ENCODE data around the gene TMEM178B.

Gene TMEM178B

DNA sequence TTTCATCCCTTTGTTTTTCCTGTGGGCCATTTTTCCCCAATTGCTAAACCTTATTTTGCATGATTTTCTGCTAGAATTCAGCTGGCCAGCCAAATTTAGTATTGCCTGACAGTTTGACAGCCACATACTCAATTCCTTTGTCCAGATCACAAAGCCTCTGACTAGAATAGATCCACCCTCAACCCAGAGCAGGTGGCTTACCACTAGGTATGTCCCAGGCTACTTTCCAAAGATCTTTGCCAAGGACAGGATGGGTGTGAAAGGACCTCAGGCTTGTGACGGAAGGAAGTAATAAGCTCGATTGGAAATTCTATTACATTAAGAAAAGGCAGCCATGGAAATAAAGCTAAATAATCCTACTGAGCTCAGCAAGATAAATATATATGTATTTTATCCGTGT, 426.7 kb downstream of the TMEM178B start:
- no peak overlapping the region for H2BK15ac ChIP-seq (ENCODE audit: low read length)
- H3K4ac ChIP-seq (ENCODE audit: low read length) = no peak overlapping the region
- H4K91ac ChIP-seq (ENCODE audit: low read depth, low read length, poor library complexity) = no peak overlapping the region
- no peak overlapping the region for H2BK12ac ChIP-seq (ENCODE audit: low read length)
- H2AK5ac ChIP-seq (ENCODE audit: low read depth, low read length) = no peak overlapping the region
- no peak overlapping the region for H3K9ac ChIP-seq (ENCODE audit: low read depth, low read length, poor library complexity)
- no peak overlapping the region for H2BK120ac ChIP-seq (ENCODE audit: low read depth, low read length)
- WGBS, 2 donors (ENCODE audit: extremely low coverage in 2 of 2, insufficient read length in 2 of 2, insufficient replicate concordance in 1 of 2) = no CpG with 5 or more reads among the region's 3 CpGs
- H3K14ac ChIP-seq (ENCODE audit: low read length) = no peak overlapping the region
- H3K4me3 ChIP-seq (ENCODE audit: low read length in 2 of 2) = no peak overlapping the region
- peaks cover 0 to 5% (median 0%) of the 10 kb centered on the region in 3 experiments for H3K27me3 ChIP-seq (ENCODE audit: control insufficient read depth in 3 of 3, insufficient read depth in 3 of 3, low read depth in 1 of 3, low read length in 3 of 3)
- H3K23ac ChIP-seq (ENCODE audit: low read depth, low read length, poor library complexity) = no peak overlapping the region
- no peak overlapping the region for H3K4me2 ChIP-seq (ENCODE audit: insufficient read depth, low read length, poor library complexity, severe bottlenecking)
- H3K4me1 ChIP-seq (ENCODE audit: control insufficient read depth in 2 of 2, insufficient read depth in 1 of 2, low read depth in 1 of 2, low read length in 2 of 2) = peaks cover 0 to 7% of the 10 kb centered on the region in 2 donors
- no peaks in the 10 kb centered on the region for H3K9me3 ChIP-seq (replicated peaks in 1 of 2; ENCODE audit: control insufficient read depth in 2 of 2, insufficient read depth in 1 of 2, low read depth in 1 of 2, low read length in 2 of 2)
- no peak for DNase-seq (ENCODE audit: low spot score)
- H2AFZ ChIP-seq (ENCODE audit: low read length) = no peak overlapping the region
- H3K18ac ChIP-seq (ENCODE audit: low read length) = no peak overlapping the region
- no peak overlapping the region for H3K27ac ChIP-seq (replicated peaks; ENCODE audit: low read length)
- H3K79me1 ChIP-seq (ENCODE audit: low read depth, low read length) = no peaks in the 10 kb centered on the region
- H4K8ac ChIP-seq (ENCODE audit: low read depth, low read length) = no peak overlapping the region
- H2BK5ac ChIP-seq (ENCODE audit: low read length) = no peak overlapping the region
- no peaks in the 10 kb centered on the region for H3K36me3 ChIP-seq (replicated peaks in 1 of 2; ENCODE audit: control insufficient read depth in 2 of 2, insufficient read depth in 2 of 2, low read length in 2 of 2)

DNA sequence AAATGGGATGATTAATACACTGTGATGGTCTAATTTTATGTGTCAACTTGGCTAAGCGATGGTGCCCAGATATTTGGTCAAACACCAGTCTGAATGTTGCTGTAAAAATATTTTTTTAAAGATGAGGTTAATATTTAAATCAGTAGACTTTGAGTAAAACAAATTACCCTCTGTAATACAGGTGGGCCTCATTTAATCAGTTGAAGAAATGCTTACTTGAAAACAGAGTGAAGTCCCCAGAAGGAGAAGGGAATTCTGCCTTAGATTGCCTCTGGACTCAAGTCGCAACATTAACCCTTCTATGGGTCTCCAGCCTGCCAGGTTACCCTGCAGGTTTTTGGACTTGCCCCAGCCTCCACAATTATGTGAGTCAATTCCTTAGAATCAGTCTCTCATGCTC, 427.6 kb downstream of the TMEM178B start:
- Histone ChIP-seq H4K8ac (ENCODE audit: low read depth, low read length) (no peak overlapping the region), H3K4ac (ENCODE audit: low read length) (no peak overlapping the region), H3K27ac (replicated peaks; ENCODE audit: low read length) (no peak overlapping the region), H2BK120ac (ENCODE audit: low read depth, low read length) (no peak overlapping the region), H3K4me3 (ENCODE audit: low read length in 2 of 2) (no peak overlapping the region), H3K36me3 (replicated peaks in 1 of 2; ENCODE audit: control insufficient read depth in 2 of 2, insufficient read depth in 2 of 2, low read length in 2 of 2) (no peaks in the 10 kb centered on the region), H3K79me1 (ENCODE audit: low read depth, low read length) (no peaks in the 10 kb centered on the region), H2BK12ac (ENCODE audit: low read length) (no peak overlapping the region), H3K27me3 (ENCODE audit: control insufficient read depth in 3 of 3, insufficient read depth in 3 of 3, low read depth in 1 of 3, low read length in 3 of 3) (peaks cover 0 to 5% (median 0%) of the 10 kb centered on the region in 3 experiments), H3K23ac (ENCODE audit: low read depth, low read length, poor library complexity) (no peak overlapping the region), H2BK5ac (ENCODE audit: low read length) (no peak overlapping the region), H3K4me2 (ENCODE audit: insufficient read depth, low read length, poor library complexity, severe bottlenecking) (no peak overlapping the region), H3K18ac (ENCODE audit: low read length) (no peak overlapping the region), H3K4me1 (ENCODE audit: control insufficient read depth in 2 of 2, insufficient read depth in 1 of 2, low read depth in 1 of 2, low read length in 2 of 2) (peaks cover 0 to 7% of the 10 kb centered on the region in 2 donors), H2AK5ac (ENCODE audit: low read depth, low read length) (no peak overlapping the region), H2BK15ac (ENCODE audit: low read length) (no peak overlapping the region), H3K14ac (ENCODE audit: low read length) (no peak overlapping the region), H4K91ac (ENCODE audit: low read depth, low read length, poor library complexity) (no peak overlapping the region), H3K9me3 (replicated peaks in 1 of 2; ENCODE audit: control insufficient read depth in 2 of 2, insufficient read depth in 1 of 2, low read depth in 1 of 2, low read length in 2 of 2) (peaks cover 0 to 2% of the 10 kb centered on the region in 2 donors), H2AFZ (ENCODE audit: low read length) (no peak overlapping the region), H3K9ac (ENCODE audit: low read depth, low read length, poor library complexity) (no peak overlapping the region)
- no peak for DNase-seq (ENCODE audit: low spot score)
- no CpG with 5 or more reads among the region's 2 CpGs for WGBS, 2 donors (ENCODE audit: extremely low coverage in 2 of 2, insufficient read length in 2 of 2, insufficient replicate concordance in 1 of 2)

DNA sequence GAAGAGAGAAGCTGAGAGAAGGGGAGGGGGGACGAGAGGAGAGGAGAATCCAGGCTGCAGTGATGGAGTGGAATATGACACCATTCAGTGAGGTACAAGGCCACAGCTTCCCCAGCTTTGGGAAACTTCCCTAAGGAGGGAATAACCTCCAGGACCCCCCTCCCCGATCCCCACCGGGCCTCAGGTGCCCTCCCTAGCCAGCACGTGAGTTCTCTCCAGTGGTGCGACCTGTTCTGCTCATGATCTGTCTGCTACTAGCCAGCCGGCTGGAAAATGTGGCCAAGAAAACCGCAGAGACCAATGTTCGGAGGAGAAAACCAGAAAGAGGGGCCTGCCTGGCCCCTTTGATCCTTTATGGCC, 437.4 kb downstream of the TMEM178B start:
- no peak overlapping the region for H4K8ac ChIP-seq (ENCODE audit: low read depth, low read length)
- peaks cover 0 to 15% (median 10%) of the 10 kb centered on the region in 3 experiments for H3K27me3 ChIP-seq (ENCODE audit: control insufficient read depth in 3 of 3, insufficient read depth in 3 of 3, low read depth in 1 of 3, low read length in 3 of 3)
- no peak overlapping the region for H2BK120ac ChIP-seq (ENCODE audit: low read depth, low read length)
- H3K9ac ChIP-seq (ENCODE audit: low read depth, low read length, poor library complexity) = peak overlapping the region; percentile 54
- H3K36me3 ChIP-seq (replicated peaks in 1 of 2; ENCODE audit: control insufficient read depth in 2 of 2, insufficient read depth in 2 of 2, low read length in 2 of 2) = no peaks in the 10 kb centered on the region
- peak overlapping the region; percentile 31 for H2AK5ac ChIP-seq (ENCODE audit: low read depth, low read length)
- H3K4ac ChIP-seq (ENCODE audit: low read length) = no peak overlapping the region
- H3K9me3 ChIP-seq (replicated peaks in 1 of 2; ENCODE audit: control insufficient read depth in 2 of 2, insufficient read depth in 1 of 2, low read depth in 1 of 2, low read length in 2 of 2) = no peaks in the 10 kb centered on the region
- peaks cover 0 to 6% of the 10 kb centered on the region in 2 donors for H3K4me1 ChIP-seq (ENCODE audit: control insufficient read depth in 2 of 2, insufficient read depth in 1 of 2, low read depth in 1 of 2, low read length in 2 of 2)
- H3K27ac ChIP-seq (replicated peaks; ENCODE audit: low read length) = no peak overlapping the region
- no peak overlapping the region for H2BK12ac ChIP-seq (ENCODE audit: low read length)
- H2BK5ac ChIP-seq (ENCODE audit: low read length) = peak overlapping the region; percentile 16
- DNase-seq (ENCODE audit: low spot score) = no peak
- peak overlapping the region; percentile 68 for H3K18ac ChIP-seq (ENCODE audit: low read length)
- no peak overlapping the region for H3K23ac ChIP-seq (ENCODE audit: low read depth, low read length, poor library complexity)
- peak overlapping the region; percentile 50 for H2AFZ ChIP-seq (ENCODE audit: low read length)
- H3K14ac ChIP-seq (ENCODE audit: low read length) = no peak overlapping the region
- no peaks in the 10 kb centered on the region for H3K79me1 ChIP-seq (ENCODE audit: low read depth, low read length)
- H4K91ac ChIP-seq (ENCODE audit: low read depth, low read length, poor library complexity) = no peak overlapping the region
- no CpG with 5 or more reads among the region's 8 CpGs for WGBS, 2 donors (ENCODE audit: extremely low coverage in 2 of 2, insufficient read length in 2 of 2, insufficient replicate concordance in 1 of 2)
- peak overlapping the region; percentile 60 for H3K4me2 ChIP-seq (ENCODE audit: insufficient read depth, low read length, poor library complexity, severe bottlenecking)
- H3K4me3 ChIP-seq (ENCODE audit: low read length in 2 of 2) = no peak overlapping the region
- peak overlapping the region; percentile 82 for H2BK15ac ChIP-seq (ENCODE audit: low read length)

DNA sequence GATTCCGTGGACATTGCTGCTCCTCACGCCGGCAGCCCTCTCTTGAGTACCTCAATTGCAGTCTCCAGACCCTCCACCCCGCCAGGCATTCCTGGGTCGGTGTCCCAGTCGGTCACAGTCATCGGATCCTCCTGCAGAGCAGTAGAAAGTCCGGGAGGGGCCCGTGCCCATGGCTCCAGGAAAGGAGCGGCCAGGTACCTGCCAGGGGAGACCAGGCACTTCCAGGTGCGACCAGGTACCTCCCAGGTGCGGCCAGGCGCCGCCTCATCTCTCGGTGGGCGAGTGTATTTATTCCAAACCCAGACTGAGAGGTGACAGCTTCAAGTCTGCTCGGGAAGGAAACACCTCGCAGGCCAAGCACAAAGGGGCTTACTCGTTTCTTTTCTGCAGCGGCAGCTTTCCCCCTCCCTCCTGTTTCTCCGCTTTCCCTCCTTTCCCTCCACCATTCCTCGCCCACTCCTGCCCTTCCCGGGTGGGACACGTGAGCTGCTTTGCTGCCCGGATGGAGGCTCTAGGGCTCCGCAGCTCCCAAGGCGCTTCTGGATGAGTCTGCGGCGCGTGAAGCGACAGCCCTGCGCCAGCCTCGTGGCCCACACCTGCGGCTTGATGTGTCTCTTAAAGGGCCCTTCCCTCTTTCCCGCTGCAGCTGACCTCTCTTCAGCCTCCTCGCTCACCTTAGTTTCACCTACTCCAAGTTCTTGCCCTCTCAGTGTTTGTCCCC, 438.0 kb downstream of the TMEM178B start:
- Histone ChIP-seq H3K4me1 (ENCODE audit: control insufficient read depth in 2 of 2, insufficient read depth in 1 of 2, low read depth in 1 of 2, low read length in 2 of 2) (peaks cover 0 to 6% of the 10 kb centered on the region in 2 donors), H3K27ac (replicated peaks; ENCODE audit: low read length) (no peak overlapping the region), H3K18ac (ENCODE audit: low read length) (peak overlapping the region; percentile 68), H3K27me3 (ENCODE audit: control insufficient read depth in 3 of 3, insufficient read depth in 3 of 3, low read depth in 1 of 3, low read length in 3 of 3) (peaks cover 0 to 15% (median 10%) of the 10 kb centered on the region in 3 experiments), H3K4ac (ENCODE audit: low read length) (no peak overlapping the region), H2BK12ac (ENCODE audit: low read length) (no peak overlapping the region), H2BK15ac (ENCODE audit: low read length) (peak overlapping the region; percentile 82), H4K91ac (ENCODE audit: low read depth, low read length, poor library complexity) (peak overlapping the region; percentile 1), H3K79me1 (ENCODE audit: low read depth, low read length) (no peaks in the 10 kb centered on the region), H4K8ac (ENCODE audit: low read depth, low read length) (no peak overlapping the region), H3K14ac (ENCODE audit: low read length) (no peak overlapping the region), H3K9me3 (replicated peaks in 1 of 2; ENCODE audit: control insufficient read depth in 2 of 2, insufficient read depth in 1 of 2, low read depth in 1 of 2, low read length in 2 of 2) (no peaks in the 10 kb centered on the region), H3K4me2 (ENCODE audit: insufficient read depth, low read length, poor library complexity, severe bottlenecking) (peak overlapping the region; percentile 60), H3K9ac (ENCODE audit: low read depth, low read length, poor library complexity) (peak overlapping the region; percentile 54), H3K36me3 (replicated peaks in 1 of 2; ENCODE audit: control insufficient read depth in 2 of 2, insufficient read depth in 2 of 2, low read length in 2 of 2) (no peaks in the 10 kb centered on the region), H2BK5ac (ENCODE audit: low read length) (peak overlapping the region; percentile 16), H2AFZ (ENCODE audit: low read length) (peak overlapping the region; percentile 50), H3K4me3 (ENCODE audit: low read length in 2 of 2) (peak overlapping the region in 1 of 2 donors; percentile 58), H2AK5ac (ENCODE audit: low read depth, low read length) (peak overlapping the region; percentile 31), H2BK120ac (ENCODE audit: low read depth, low read length) (no peak overlapping the region), H3K23ac (ENCODE audit: low read depth, low read length, poor library complexity) (peak overlapping the region; percentile 80)
- WGBS, 2 donors (ENCODE audit: extremely low coverage in 2 of 2, insufficient read length in 2 of 2, insufficient replicate concordance in 1 of 2) = no CpG with 5 or more reads among the region's 36 CpGs
- DNase-seq (ENCODE audit: low spot score) = no peak
